ENCODE measurements around the gene CCDC9B.

CCDC9B gene

GRCh38 chr15:40358471-40359353 lies 18.0 kb upstream of the CCDC9B start:
- peak; percentile 34 for TF ChIP-seq CTCF (IDR thresholded peaks at IDR 0.05; ENCODE audit: borderline replicate concordance, extremely low read depth, low read length, poor library complexity, severe bottlenecking)
- no peak for TF ChIP-seq EZH2 (IDR thresholded peaks at IDR 0.05; ENCODE audit: borderline replicate concordance, low read depth, low read length, severe bottlenecking)
- Histone ChIP-seq H3K27me3 (ENCODE audit: insufficient read depth, low read length, poor library complexity) (no peaks in the 10 kb centered on the region), H4K20me1 (ENCODE audit: insufficient read depth, low read length) (no peaks in the 10 kb centered on the region), H3K4me2 (ENCODE audit: insufficient read depth, low read length) (peak overlapping the region; percentile 96), H3K9me3 (ENCODE audit: insufficient read depth, low read length, severe bottlenecking) (no peaks in the 10 kb centered on the region), H2AFZ (ENCODE audit: low read depth, low read length) (peak overlapping the region; percentile 51), H3K4me3 (ENCODE audit: low read depth in 1 of 2, low read length in 2 of 2) (peak overlapping the region; percentile 26 to 76; a peak in 3 of 4 replicates), H3K4me1 (ENCODE audit: insufficient read depth, low read length) (peaks cover 19% of the 10 kb centered on the region), H3K9ac (ENCODE audit: low read depth, low read length) (peak overlapping the region; percentile 43; the same call in 1 of the 2 replicates), H3K27ac (ENCODE audit: low read length) (no peak overlapping the region), H3K79me2 (ENCODE audit: insufficient read depth, low read length) (no peaks in the 10 kb centered on the region), H3K36me3 (ENCODE audit: insufficient read depth, low read length) (no peaks in the 10 kb centered on the region)
- peak; percentile 52 for ATAC-seq (ENCODE audit: insufficient read depth, low read depth)
- DNase-seq = peak; percentile 54

GRCh38 chr15:40357723-40358470 lies 17.2 kb upstream of the CCDC9B start, which contains the start of gene DISP2:
DISP2 (plus strand) TSS chr15:40358219; CDS start chr15:40358322, 103 bp downstream.
- peak within 1 kb of the TSS; percentile 62 for H3K9ac ChIP-seq (ENCODE audit: low read depth, low read length)
- peak within 1 kb of the TSS; percentile 31; the same call in 1 of the 2 replicates for H3K27ac ChIP-seq (ENCODE audit: low read length)

GRCh38 chr15:40357246-40357645 lies 16.5 kb upstream of the CCDC9B start:
- H3K4me2 ChIP-seq (ENCODE audit: insufficient read depth, low read length) = peak overlapping the region; percentile 96
- H3K27ac ChIP-seq (ENCODE audit: low read length) = no peak overlapping the region
- ATAC-seq (ENCODE audit: insufficient read depth, low read depth) = no peak
- H3K4me1 ChIP-seq (ENCODE audit: insufficient read depth, low read length) = peaks cover 19% of the 10 kb centered on the region
- H2AFZ ChIP-seq (ENCODE audit: low read depth, low read length) = peak overlapping the region; percentile 93; the same call in 1 of the 2 replicates
- no peaks in the 10 kb centered on the region for H3K27me3 ChIP-seq (ENCODE audit: insufficient read depth, low read length, poor library complexity)
- H3K9ac ChIP-seq (ENCODE audit: low read depth, low read length) = peak overlapping the region; percentile 62; the same call in 1 of the 2 replicates
- peak overlapping the region; percentile 37 to 76; a peak in 3 of 4 replicates for H3K4me3 ChIP-seq (ENCODE audit: low read depth in 1 of 2, low read length in 2 of 2)
- TF ChIP-seq EZH2 (IDR thresholded peaks at IDR 0.05; ENCODE audit: borderline replicate concordance, low read depth, low read length, severe bottlenecking) = no peak
- TF ChIP-seq CTCF (IDR thresholded peaks at IDR 0.05; ENCODE audit: borderline replicate concordance, extremely low read depth, low read length, poor library complexity, severe bottlenecking) = no peak
- H3K9me3 ChIP-seq (ENCODE audit: insufficient read depth, low read length, severe bottlenecking) = no peaks in the 10 kb centered on the region
- H4K20me1 ChIP-seq (ENCODE audit: insufficient read depth, low read length) = no peaks in the 10 kb centered on the region
- no peaks in the 10 kb centered on the region for H3K36me3 ChIP-seq (ENCODE audit: insufficient read depth, low read length)
- DNase-seq = no peak
- no peaks in the 10 kb centered on the region for H3K79me2 ChIP-seq (ENCODE audit: insufficient read depth, low read length)

More at GRCh38 chr15:40357723-40358470, 17.2 kb upstream of the CCDC9B start, which contains the start of gene DISP2:
- DNase-seq (peak; percentile 85), ATAC-seq (ENCODE audit: insufficient read depth, low read depth) (peak; percentile 90)
- H3K4me3 ChIP-seq (ENCODE audit: low read depth in 1 of 2, low read length in 2 of 2) = peak within 1 kb of the TSS; percentile 37 to 76; a peak in 3 of 4 replicates
- no peak for TF ChIP-seq EZH2 (IDR thresholded peaks at IDR 0.05; ENCODE audit: borderline replicate concordance, low read depth, low read length, severe bottlenecking)
- TF ChIP-seq CTCF (IDR thresholded peaks at IDR 0.05; ENCODE audit: borderline replicate concordance, extremely low read depth, low read length, poor library complexity, severe bottlenecking) = peak; percentile 5
- no peaks in the 10 kb centered on the region for H3K36me3 ChIP-seq (ENCODE audit: insufficient read depth, low read length)
- H3K27me3 ChIP-seq (ENCODE audit: insufficient read depth, low read length, poor library complexity) = no peaks in the 10 kb centered on the region
- no peaks in the 10 kb centered on the region for H3K9me3 ChIP-seq (ENCODE audit: insufficient read depth, low read length, severe bottlenecking)
- no peaks in the 10 kb centered on the region for H3K79me2 ChIP-seq (ENCODE audit: insufficient read depth, low read length)
- H4K20me1 ChIP-seq (ENCODE audit: insufficient read depth, low read length) = no peaks in the 10 kb centered on the region
- peaks cover 19% of the 10 kb centered on the region for H3K4me1 ChIP-seq (ENCODE audit: insufficient read depth, low read length)
- H3K4me2 ChIP-seq (ENCODE audit: insufficient read depth, low read length) = peak within 1 kb of the TSS; percentile 96
- H2AFZ ChIP-seq (ENCODE audit: low read depth, low read length) = peak within 1 kb of the TSS; percentile 93

Data from DND-41 (cell line).